Activated naive CD4-positive, alpha-beta T cell treated with Interleukin-2 at 50 U/mL for 16 hours (primary cell): ENCODE data around the gene GREM2.
A peak's percentile ranks its signal among the peaks of the same experiment; 100 is the strongest.

ENCODE experiments used
- DNase-seq: peaks from one replicate; pipeline ENCODE4 v3.0.0-alpha.2; 2020

The GREM2 gene

DNA sequence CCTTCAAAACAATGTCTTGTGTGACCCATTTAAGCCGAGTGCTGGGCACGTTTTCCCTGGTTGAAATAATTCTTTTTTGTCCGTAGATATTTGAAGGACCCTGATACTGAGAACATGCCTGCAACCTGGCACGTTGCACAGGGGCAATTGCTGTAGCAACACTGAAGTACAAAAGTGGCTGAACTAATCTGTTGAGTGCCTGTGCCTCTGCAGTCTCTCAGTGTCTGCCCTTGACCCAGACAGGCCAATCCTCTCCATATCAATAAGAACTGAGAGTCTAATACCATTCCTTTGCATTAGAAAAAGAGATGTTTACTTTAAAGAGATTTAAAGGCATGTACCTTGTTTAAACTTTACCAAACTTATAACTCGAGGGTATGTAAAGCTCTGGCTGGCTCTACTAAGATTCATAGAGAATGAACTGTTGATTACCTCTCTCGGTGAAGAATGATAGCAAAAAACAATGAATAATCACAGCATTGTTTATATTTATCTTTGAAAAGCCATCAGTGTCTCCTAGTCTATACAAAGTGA, 2.4 kb downstream of the GREM2 start:
- no peak for DNase-seq

DNA sequence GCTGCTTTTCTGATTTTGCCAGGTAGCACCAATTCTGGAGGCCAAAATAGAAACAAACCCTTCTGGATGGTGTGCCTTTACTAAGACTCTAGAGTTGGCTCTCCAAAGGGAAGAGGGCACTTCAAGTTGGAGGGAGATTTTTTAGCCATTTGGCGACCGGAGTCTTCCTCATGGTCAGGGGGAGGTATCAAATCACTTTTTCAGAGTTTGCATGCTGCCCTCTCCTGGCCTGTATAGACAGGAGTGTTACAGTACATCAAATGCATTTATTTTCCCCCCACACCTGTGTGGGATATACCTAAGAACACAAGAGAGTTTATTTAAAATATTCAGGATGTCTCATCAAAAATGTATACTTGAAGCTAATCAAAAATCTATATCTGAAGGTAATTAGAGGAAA, 3.2 kb downstream of the GREM2 start:
- DNase-seq = no peak

DNA sequence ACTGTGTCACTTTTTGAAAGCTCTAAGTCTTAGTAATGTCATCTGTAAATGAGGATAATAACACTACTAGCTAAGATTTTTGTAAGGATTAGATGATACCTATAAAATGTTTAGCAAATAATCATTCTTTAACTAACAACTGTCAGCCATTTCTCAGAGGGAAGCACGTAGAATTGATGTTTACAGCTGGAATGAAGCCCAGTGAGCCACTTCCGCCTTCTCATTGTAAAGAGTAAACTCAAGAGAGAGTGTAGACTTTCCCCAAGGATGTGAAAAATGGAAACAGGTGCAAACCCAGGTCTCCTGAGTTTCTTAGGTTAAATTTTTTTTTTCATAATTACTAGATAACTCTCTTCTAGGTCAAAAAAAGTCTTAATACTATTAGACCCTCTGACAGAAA, 4.9 kb downstream of the GREM2 start:
- no peak for DNase-seq

DNA sequence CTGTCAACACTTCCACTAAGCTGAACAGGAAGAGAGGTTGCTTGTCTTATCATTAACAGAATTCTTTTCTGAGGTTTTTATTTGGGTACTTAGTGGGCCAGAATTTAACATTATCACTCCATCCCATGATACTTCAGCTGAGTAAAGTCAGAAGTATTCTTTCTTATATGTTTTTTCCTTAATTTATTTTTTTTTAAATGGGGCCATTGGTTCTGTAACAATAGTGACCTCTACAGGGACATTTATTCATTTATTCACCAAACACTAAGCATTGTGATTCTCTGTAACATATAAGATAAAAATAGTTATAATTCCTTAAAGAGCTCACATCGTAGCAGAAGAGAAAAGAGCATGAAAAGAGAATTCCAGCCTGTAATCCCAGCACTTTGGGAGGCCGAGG, 9.8 kb downstream of the GREM2 start:
- no peak for DNase-seq

DNA sequence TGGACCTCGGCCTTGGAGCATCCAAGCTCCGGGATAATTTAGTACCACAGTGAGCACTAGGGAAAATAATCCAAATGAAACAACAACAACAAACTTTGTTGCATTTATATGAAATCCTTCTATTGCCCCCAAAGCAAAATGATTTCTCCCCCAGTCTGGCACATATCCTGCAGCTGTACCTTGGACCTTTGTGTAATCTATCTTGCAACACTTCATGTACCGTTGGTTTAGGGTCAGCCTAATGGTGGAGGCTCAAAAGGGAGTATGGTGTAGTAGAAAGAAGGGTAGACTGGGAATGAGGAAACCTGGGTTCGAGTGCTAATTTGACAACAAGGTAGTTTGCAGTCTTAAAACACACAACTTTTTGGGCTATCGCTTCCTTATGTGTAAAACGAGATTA, 12.1 kb downstream of the GREM2 start:
- no peak for DNase-seq

DNA sequence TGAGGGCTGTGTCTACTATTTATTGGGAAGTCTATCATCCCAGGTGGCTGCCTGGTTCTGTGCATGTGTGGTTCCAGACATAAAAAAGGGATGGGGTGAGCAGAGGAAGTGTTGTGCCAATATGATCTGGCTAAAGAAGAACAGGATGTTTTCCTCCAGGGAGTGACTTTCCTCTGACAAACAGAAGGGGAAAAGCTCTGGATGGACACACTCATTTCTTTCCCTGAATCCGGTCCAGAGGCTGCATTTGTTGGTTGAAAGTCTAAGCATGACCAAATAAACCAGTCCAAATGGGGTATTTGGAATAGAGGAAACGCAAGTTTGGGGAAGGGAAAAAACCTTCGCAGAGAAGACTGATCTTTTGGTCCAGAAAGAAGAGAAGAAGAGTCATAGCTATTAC, 12.7 kb downstream of the GREM2 start:
- DNase-seq = no peak

DNA sequence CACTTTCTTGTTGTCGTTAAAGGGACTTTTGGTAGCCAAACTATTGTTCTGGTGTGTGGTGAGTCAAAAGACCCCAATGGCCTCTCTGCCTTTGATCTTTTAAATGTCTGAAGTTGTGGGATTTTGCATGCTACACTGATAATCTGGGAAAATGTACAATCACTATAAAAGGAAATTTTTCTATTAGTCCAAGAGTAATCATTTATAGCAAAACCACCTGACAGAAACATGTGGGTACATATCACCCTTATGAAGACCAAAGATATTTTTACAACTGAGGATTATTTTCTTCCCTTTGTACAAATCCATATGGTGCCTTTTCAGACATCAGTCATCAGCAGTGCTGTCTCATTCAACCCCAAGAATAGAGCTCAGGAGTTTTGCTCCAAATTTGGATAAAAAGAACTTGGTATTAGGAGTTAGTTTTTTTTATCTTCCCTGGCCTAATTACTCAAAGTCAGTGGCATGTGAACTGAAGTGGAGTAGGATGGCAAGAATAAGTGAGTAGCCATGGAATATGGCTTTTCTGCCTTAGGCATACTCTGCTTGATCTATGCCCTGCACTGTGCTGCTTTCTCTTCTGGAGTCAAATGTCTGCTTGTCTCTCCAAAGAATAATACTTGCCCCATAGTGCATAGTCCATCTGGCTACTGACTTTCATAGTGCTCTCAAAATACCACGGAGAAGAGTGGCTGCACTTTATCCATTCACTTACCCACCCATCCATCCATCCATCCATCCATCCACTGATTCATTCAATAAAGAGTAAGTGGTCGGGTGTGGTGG, 13.5 kb downstream of the GREM2 start:
- DNase-seq = no peak

DNA sequence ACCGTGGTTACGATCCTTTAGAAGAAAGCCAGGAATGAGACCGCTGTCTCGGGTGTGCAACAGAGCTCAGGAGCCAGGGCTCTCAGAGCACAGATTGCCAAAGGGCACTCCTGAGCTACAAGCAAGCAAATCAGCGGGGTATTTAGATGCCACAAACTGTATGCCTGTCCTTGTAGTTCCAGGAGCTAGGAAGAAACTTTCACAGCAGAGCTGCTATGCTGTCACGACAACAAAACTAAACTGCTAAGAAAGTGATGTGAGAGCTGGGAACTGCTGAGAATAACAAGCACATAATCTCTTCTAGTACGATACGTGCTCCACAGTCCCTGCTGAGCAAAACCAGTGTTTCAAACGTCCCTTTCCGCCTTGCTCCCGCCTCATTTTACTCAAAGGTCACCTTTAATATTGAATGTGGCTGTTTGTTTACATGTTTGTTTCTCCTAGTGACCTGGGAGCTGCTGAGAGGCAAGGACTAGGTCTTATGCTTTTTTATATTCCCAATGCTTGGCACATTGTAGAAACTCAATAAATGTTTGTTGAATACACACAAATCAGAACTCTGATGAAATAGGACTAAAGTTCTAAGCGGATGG, 14.7 kb downstream of the GREM2 start:
- no peak for DNase-seq

DNA sequence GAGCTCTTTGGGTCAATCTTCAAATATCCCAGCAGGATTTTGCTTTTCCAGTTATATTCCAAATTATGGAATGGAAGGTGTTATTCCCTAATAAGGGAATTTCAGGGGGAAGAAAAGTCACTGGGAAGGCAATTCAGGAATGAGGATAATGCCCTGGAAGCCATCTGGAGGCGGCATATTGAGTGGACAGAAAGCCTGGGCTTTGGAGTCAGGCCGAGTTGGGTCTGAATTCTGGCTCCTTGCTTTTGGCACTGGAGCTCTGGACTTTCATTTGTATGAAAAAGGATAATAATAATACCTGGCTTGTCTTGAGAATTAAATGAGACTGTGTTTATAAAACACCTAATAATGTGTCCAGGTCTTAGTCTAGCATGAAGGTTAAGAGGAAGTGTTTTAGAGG, 16.5 kb downstream of the GREM2 start:
- no peak for DNase-seq

DNA sequence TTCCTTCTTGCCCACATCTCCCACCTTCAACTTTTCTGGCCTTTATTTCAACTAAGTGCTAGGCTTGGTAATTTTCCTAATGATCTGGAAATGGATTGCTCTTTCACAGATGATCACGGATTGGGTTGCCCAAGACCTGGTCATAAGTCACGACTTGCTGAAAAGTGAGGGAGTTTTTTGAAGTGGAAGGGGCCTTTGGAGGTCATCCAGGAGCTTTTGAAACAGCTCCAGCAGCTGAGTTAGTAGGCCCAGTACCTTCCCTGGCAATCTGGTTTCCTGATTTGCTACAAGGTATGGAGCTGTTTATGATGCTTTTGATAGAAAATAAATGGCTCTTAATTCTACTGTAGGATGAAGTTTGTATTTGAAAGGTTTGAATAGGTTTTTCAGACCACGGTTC, 20.4 kb downstream of the GREM2 start:
- DNase-seq = no peak

DNA sequence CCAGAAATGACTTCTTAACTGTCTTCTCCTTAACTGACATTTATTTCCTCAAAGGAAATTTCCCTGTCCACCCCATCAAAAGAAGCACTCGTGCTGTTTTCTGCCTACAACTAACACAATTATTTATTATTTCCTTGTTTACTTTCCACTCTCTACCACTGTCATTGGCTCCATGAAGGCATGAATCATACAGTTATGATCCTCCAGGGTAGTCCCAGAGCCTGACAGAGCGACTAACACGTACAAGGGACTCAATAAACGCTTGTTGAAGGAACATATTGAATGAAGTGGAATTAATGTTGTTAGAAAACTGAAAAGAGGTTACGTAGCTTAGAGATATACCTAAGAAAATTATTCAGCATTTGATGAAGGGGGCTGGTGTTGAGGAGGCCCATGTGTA, 20.9 kb downstream of the GREM2 start:
- DNase-seq = no peak

DNA sequence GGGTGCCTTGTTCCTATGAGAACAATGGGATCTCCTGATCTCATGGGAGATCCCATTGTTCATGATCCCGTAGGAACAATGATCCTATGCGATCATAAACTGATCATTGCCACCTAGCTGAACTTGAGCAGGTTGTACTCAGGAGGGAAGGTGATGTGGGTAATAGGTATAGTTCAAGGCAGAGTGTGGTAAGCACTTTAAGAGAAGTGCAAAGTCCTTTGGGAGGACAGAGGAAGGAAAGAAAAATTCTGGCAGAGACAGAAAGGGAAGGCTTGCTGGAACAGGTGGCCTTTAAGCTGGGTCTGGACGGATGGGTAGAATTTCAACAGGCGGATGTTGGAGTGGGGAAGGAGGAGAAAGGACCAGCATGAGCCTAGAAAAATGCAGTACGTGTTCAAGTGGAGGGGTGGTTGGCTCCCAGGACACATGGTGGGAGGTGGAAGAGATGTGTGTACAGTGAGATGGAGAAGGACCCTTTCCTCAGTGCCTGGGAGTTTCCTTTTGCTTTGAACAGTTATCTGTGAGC, 22.3 kb downstream of the GREM2 start:
- DNase-seq = no peak

DNA sequence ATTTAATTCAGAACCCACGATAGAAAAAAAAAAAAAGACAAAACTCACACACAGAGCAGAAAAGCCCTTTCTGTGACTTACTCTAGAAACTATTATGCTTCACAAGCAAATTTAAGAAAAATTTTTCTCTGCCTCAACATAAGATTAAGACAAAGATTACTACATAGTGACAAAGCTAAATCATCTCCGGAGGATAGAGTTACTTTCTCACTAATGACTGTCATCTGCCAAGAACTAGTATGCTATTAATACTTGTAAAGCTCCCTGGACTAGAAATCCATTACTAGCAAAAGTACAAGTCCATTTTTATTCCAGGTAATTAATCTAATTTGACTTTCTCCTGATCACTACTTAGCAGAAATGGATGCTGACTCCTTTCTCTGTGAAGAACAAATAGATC, 25.9 kb downstream of the GREM2 start:
- no peak for DNase-seq

DNA sequence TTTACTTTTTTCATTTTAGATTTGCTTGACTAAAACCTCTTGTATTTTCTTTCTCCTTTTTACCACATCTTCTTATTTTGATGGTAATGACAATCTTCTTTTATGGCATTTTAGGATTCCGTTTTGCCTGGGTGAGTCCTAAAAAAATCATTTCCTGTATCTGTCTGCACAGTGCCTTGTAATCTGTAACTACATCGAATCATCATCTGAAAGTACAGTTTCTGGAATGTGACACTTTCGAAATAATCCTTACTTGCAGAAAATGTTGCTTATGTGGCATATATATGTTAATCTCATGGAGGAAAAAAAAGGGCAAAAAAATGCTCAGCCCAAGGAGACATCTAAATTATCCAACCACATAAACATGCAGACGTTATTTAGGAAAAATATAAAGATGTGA, 29.0 kb downstream of the GREM2 start:
- DNase-seq = no peak

DNA sequence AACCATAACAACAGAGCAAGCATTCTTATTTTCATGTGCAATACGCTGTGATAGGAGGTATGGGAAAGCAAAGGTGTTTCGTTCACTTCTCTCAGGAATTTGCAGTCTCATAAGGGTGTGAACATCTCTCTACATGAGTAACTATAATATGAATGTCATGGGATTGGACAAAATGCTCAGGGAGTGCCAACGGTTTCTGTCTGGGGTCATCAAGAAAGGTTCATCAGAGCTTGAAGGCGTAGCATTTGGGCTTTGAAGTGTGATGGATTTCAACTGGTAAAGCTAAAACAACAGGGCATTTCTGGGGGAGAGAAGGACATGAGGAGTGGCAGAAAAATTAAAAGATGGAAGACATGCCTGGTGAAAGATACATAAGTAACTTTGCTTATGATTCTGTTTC, 32.4 kb downstream of the GREM2 start:
- DNase-seq = no peak

DNA sequence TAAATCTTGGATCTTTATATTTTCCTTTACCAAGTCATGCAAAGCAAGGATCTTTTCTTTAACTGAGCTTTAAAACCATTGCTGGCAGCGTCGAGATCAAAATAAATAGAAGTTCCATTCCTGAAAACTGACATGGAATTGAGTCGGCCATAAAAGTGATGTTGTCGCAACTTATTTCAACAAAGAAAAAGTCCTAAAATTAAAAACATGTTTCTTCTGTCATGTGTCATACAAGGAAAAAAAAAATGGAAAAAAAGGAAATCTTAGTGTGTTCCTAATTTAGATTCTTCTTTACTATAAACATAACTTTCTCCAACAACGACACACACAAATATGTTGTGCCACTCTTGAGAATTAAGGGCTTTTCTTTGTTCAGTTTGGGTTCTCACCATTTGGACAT, 34.9 kb downstream of the GREM2 start:
- DNase-seq = no peak

DNA sequence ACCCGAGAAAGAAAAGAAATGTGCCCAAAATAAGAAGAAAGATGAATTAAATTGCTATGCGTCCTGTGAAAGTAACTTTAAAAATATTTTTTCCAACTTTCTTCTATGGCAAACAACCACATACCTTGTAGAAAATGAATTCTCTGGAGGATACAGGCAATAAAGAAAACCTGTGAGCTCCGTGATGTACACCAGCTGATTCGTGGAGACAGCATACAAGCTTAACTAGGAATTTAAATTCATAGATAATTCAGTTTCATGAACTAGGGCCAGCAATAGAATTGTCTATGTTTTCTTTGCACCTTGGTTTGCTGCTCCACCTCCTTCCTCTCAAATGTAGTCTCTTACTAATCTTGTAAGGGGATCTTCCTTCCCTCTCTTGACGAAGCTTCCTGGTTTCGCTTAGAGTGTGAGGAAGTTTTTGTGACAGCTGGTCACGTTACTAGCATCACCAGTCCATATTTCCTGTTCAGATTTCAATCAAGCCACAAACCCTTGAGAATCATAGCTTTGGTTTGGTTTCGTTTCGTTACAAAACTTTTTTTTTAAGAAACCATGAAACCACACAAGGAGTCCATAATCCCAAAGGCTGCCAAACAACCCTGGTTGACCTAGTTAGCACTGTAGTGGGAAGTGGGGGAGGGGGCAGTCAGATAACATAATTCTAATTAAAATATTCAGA, 35.8 kb downstream of the GREM2 start:
- peak; percentile 15 for DNase-seq

DNA sequence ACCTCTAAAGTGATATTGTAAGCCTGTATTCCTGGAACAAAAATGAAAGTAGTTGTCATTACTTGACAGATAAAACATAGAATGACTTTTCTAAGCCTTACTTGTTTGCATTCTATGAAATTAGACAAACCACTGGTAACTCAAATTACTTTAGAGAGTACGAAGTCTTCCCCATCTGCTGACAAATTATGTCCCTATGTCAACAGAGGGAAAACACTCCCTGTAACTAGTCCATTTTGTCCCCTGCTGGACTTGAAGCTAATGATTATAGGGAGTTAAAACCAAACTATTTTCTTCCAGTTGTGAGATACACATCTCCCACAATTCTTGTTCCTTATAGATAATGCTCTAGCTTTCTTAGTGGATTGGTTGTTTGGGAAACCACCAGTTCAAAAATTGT, 39.6 kb downstream of the GREM2 start:
- DNase-seq = no peak

DNA sequence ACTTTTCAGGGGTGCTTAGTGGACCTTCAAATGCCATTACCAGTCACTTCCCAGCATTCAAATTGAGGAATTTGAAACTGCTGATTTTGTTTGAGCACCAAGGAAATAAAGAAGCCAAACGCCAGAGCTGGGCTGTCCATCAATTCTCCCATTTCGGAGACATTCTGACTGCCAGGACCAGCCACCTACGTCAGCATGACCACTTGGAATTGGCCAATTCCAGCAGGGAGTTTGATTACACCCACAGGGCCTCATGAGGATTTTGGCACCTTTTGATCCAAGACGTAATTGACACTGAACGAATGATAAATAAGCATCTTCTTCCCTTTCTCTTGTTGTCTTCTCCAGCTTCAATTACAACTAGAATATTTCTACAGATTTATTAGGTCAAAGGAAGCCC, 40.2 kb downstream of the GREM2 start:
- no peak for DNase-seq

DNA sequence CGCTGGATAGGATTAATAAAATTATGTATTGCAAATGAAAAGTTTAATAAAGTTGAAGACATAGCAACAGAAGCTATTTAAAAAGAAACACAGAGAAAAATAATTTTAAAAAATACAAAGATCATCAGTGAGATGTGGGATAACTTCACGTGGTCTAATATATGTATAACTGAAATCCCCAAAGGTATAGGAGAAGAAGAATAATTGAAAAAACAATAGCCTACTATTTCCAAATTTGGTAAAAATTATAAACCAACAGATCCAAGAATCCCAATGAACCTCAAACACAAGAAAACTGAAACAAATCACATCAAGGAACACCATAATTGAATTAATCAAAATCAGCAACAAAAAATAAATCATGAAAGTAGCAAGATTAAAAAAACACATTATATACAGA, 44.9 kb downstream of the GREM2 start:
- no peak for DNase-seq

DNA sequence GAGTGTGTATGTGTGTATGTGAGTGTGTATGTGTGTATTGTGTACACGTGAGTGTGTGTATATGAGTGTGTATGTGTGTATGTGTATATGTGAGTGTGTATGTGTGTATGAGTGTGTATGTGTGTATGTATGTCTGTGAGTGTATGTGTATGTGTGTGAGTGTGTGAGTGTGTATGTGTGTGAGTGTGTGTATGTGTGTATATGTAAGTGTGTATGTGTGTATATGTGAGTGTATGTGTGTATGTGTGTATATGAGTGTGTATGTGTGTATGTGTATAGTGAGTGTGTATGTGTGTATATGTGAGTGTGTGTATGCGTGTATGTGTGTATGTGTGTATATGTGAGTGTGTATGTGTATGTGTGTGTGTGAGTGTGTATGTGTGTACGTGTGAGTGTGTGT, 49.2 kb downstream of the GREM2 start:
- no peak for DNase-seq

DNA sequence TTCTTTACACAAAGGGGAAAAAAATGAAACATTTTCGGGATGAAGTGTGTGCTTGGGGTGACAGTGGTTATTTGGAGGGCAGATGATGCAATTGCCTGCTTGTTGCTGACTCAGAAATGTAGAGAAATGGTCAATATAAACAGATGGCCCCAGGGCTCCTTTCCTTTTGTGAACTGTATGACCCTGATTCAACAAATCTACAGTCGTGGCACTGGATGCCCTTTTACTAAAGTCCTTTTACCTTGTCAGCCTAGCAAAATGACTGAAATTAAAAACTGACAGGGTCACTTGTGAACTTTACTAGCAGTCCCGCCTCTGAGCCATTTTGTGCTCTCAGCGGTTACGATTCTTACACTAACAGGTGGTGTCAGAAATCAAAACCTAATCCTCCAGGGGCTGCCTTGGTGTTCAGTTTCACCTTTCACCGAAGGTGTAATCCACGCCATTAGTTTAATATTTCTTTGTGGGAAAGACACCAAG, 49.8 kb downstream of the GREM2 start:
- DNase-seq = no peak

DNA sequence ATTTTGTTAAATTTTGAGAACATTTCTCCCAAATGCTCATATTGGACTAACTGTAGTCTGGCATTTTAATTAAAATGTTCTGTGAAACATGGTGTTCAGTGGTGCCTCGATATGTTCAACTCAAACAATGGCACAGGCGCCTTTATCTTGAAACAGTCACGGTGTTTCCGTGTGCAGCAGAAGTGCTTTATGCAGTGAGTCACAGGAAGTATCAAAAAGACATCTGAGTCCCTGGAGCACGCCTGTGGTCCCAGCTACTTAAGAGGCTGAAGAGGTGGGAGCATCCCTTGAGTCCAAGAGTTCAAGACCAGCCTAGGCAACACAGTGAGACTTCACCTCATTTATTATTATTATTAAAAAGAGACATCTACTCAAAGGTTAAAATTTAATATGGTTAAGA, 52.2 kb downstream of the GREM2 start:
- DNase-seq = no peak

DNA sequence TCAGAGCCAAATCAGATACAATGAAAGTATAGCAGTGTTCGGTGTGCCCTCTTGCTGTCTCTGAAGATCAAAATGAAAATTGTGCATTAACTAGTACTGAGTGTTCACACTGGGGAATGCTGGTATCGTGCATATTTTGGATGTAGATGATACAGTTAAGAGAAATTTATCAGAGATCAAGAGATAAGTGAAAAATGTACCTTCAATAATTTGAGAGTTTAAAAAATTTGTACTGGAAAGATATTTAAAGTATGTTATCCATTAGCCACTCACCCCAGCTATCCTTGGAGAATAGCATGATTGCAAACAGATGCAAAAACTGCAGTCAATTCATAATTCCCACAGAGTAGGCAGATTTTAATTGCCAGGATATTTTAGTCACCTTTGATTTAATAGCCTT, 56.4 kb downstream of the GREM2 start:
- DNase-seq = no peak
